Measurements from ENCODE around the gene GDPD5. TPM values are rescaled to one million over a fixed set of nuclear protein-coding genes. Genes with fewer than 3 reads are reported as not detected.

The GDPD5 gene
- total RNA-seq, 1 experiment from 2014 or later: 7.8 TPM

DNA sequence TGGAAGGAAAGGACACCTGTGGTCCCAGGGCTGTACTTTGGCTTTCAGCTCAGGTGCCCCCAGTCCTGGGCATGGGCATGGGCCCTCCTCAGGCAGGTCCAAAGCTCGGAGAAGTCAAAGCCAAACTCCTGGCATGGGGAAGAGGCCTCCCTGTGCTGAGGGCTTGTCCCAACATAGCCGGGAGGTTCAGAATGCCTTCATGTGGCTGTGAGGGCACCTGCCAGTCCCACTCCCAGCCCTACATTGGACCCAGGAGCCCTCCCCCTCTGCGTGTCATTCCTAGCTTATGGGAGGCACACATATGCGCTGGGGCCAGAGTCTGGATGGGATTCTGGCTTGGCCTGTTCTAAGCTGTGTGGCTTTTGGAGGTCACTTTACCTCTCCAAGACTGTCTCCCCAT, 91.7 kb downstream of the GDPD5 start:
- H2BK15ac ChIP-seq (ENCODE audit: low read depth, low read length): no peak overlapping the region
- H3K27ac Mint-ChIP-seq: no peak overlapping the region
- H3K27me3 Mint-ChIP-seq (ENCODE audit: low read depth): peaks cover 49% of the 10 kb centered on the region
- peaks cover 3% of the 10 kb centered on the region; the same call in 1 of the 2 replicates for H3K4me1 ChIP-seq (ENCODE audit: insufficient read depth, low read length)
- H4K5ac ChIP-seq (ENCODE audit: insufficient read length, low read depth, low read length): no peak overlapping the region
- no peak overlapping the region for H2BK20ac ChIP-seq (ENCODE audit: low read depth, low read length, poor library complexity, severe bottlenecking)
- H3K36me3 Mint-ChIP-seq (ENCODE audit: insufficient read depth in 1 of 3, low read depth in 3 of 3): peaks cover 3 to 5% (median 4%) of the 10 kb centered on the region in 3 experiments; a peak in 6 of 7 replicates
- no peaks in the 10 kb centered on the region for H3K79me1 ChIP-seq (ENCODE audit: insufficient read depth, low read depth, low read length, poor library complexity, severe bottlenecking)
- no peak overlapping the region for H2BK5ac ChIP-seq (ENCODE audit: insufficient read length, low read length)
- H2BK12ac ChIP-seq (ENCODE audit: insufficient read length, low read depth, low read length): no peak overlapping the region
- H4K8ac ChIP-seq (replicated peaks; ENCODE audit: insufficient read length, low read depth, low read length): no peak overlapping the region
- H3K27me3 ChIP-seq (ENCODE audit: insufficient read depth, low read length): peaks cover 36% of the 10 kb centered on the region
- H3K14ac ChIP-seq (ENCODE audit: insufficient read depth, low read length): no peak overlapping the region; the same call in 1 of the 2 replicates
- no peak overlapping the region for H3K4ac ChIP-seq (ENCODE audit: low read depth, low read length)
- H3K27ac ChIP-seq (ENCODE audit: insufficient read length, low read depth, low read length): no peak overlapping the region
- no peak overlapping the region for H3T11ph ChIP-seq (ENCODE audit: low read length)
- peaks cover 6% of the 10 kb centered on the region for H3K9me3 ChIP-seq (ENCODE audit: control insufficient read depth, low read depth, low read length)
- peaks cover 7 to 12% of the 10 kb centered on the region in 2 experiments for H3K9me3 Mint-ChIP-seq
- H3K4me1 Mint-ChIP-seq: peaks cover 28 to 36% of the 10 kb centered on the region in 2 experiments
- TF ChIP-seq, protein P1, sequence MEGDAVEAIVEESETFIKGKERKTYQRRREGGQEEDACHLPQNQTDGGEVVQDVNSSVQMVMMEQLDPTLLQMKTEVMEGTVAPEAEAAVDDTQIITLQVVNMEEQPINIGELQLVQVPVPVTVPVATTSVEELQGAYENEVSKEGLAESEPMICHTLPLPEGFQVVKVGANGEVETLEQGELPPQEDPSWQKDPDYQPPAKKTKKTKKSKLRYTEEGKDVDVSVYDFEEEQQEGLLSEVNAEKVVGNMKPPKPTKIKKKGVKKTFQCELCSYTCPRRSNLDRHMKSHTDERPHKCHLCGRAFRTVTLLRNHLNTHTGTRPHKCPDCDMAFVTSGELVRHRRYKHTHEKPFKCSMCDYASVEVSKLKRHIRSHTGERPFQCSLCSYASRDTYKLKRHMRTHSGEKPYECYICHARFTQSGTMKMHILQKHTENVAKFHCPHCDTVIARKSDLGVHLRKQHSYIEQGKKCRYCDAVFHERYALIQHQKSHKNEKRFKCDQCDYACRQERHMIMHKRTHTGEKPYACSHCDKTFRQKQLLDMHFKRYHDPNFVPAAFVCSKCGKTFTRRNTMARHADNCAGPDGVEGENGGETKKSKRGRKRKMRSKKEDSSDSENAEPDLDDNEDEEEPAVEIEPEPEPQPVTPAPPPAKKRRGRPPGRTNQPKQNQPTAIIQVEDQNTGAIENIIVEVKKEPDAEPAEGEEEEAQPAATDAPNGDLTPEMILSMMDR (conservative IDR thresholded peaks at IDR 0.05): no peak
- H3K23ac ChIP-seq (ENCODE audit: insufficient read length, low read depth, low read length): no peak overlapping the region
- peaks cover 6% of the 10 kb centered on the region for H3K23me2 ChIP-seq (ENCODE audit: insufficient read length, low read depth, low read length, poor library complexity, severe bottlenecking)
- no peaks in the 10 kb centered on the region for H3K79me2 ChIP-seq (ENCODE audit: insufficient read depth, low read length)
- no peak overlapping the region for H2AFZ ChIP-seq (ENCODE audit: low read length)
- no peak overlapping the region for H4K91ac ChIP-seq (ENCODE audit: insufficient read length, low read depth, low read length)
- H3K4me2 ChIP-seq (ENCODE audit: insufficient read depth, insufficient read length, low read length): no peak overlapping the region
- H3K9ac ChIP-seq (ENCODE audit: extremely low read depth, insufficient read length, low read length): no peak overlapping the region
- no peak overlapping the region for H2AK5ac ChIP-seq (ENCODE audit: insufficient read length, low read length)
- H4K20me1 ChIP-seq (ENCODE audit: control insufficient read depth, insufficient read depth, insufficient read length): no peaks in the 10 kb centered on the region
- H3K4me3 Mint-ChIP-seq: no peak overlapping the region
- no peak overlapping the region for H3K56ac ChIP-seq (ENCODE audit: insufficient read length, low read depth, low read length)
- no peak overlapping the region for H3K18ac ChIP-seq (ENCODE audit: insufficient read length, low read depth, low read length)
- no peak overlapping the region for H2BK120ac ChIP-seq (ENCODE audit: low read depth, low read length, poor library complexity, severe bottlenecking)
- no CpG with 5 or more reads among the region's 4 CpGs for WGBS (ENCODE audit: extremely low coverage, insufficient read length, low lambda C conversion rate)
- no peak for DNase-seq
